Measurements from ENCODE around the gene GPATCH8. TPM values are rescaled to one million over a fixed set of nuclear protein-coding genes. Genes with fewer than 3 reads are reported as not detected.
"Not testable (repeated sequence)": the region's sequence is repeated elsewhere in the genome, so short reads cannot be mapped to it uniquely, and the experiment has no call there.

GPATCH8 gene
- total and polyA plus RNA-seq, 10 of the 15 experiments (the other 5 are each of a cell fraction or from before 2014, with no cell fraction given), result 11.7 to 45.1 (median 21.3) TPM

GRCh38 chr17:44367231-44367979 lies 135.8 kb downstream of the GPATCH8 start:
- Histone ChIP-seq H3K27me3 (replicated peaks in 1 of 2; ENCODE audit: control insufficient read depth in 2 of 2, insufficient read depth in 2 of 2, low read length in 1 of 2) (peaks cover 0 to 2% of the 10 kb centered on the region in 2 experiments), H3K4me1 (ENCODE audit: control insufficient read depth, insufficient read depth, low read length) (no peaks in the 10 kb centered on the region), H3K4me2 (ENCODE audit: control insufficient read depth, insufficient read depth) (no peak overlapping the region), H3K4me3 (no peak overlapping the region), H2AFZ (ENCODE audit: control insufficient read depth, low read depth, low read length) (no peak overlapping the region), H4K20me1 (ENCODE audit: control insufficient read depth, insufficient read depth) (no peaks in the 10 kb centered on the region), H3K9ac (ENCODE audit: control insufficient read depth, insufficient read depth, low read length) (no peak overlapping the region), H3K9me3 (replicated peaks; ENCODE audit: control insufficient read depth, insufficient read depth, low read length) (no peaks in the 10 kb centered on the region), H3K27ac (ENCODE audit: control insufficient read depth, insufficient read depth) (no peak overlapping the region), H3K79me2 (ENCODE audit: control insufficient read depth, insufficient read depth, low read length) (no peaks in the 10 kb centered on the region), H3K36me3 (ENCODE audit: control insufficient read depth in 2 of 2, insufficient read depth in 2 of 2, low read length in 1 of 2) (no peaks in the 10 kb centered on the region)
- ChIA-PET SMC1A (ENCODE audit: uncharacterized antibody, unreplicated experiment) (no interaction called here), CTCF (interaction anchor here (1.0 to 1.2 kb wide), 2 partner anchors 9 to 31 kb away, joined by 3 to 8 read pairs; no protein-coding TSS in a partner anchor), POLR2A (interaction anchor here (0.5 kb wide), 1 partner anchor 72 kb away, joined by 3 read pairs; no protein-coding TSS in a partner anchor), RAD21 (ENCODE audit: unreplicated experiment) (interaction anchor here (1.0 kb wide), 1 partner anchor 156 kb away, joined by 3 read pairs; no protein-coding TSS in a partner anchor)
- in situ Hi-C loops (cut with MboI) (no loop called here), intact Hi-C loops (cut with micrococcal nuclease; ENCODE audit: unreplicated experiment) (no loop called here)
- 56% methylated on average over 7 of the region's 7 CpGs for WGBS (ENCODE audit: insufficient coverage, insufficient replicate concordance, low lambda C conversion rate, missing lambda C conversion rate)
- BruUV-seq (replicated peaks), result no TSS peak
- TF ChIP-seq CHD4 (IDR thresholded peaks at IDR 0.05) (no peak), ELK1 (IDR thresholded peaks at IDR 0.05; ENCODE audit: low read depth, low read length) (no peak), CREM (IDR thresholded peaks at IDR 0.05; ENCODE audit: low read depth) (no peak), BCL11A (IDR thresholded peaks at IDR 0.05; ENCODE audit: low read depth, low read length) (no peak), ZBTB40 (IDR thresholded peaks at IDR 0.05; ENCODE audit: borderline replicate concordance) (no peak), NR2C1 (IDR thresholded peaks at IDR 0.05) (no peak), ASH2L (IDR thresholded peaks at IDR 0.05; ENCODE audit: borderline replicate concordance, low read depth) (no peak), BCLAF1 (IDR thresholded peaks at IDR 0.05) (no peak)
- FAIRE-seq (no peak), ATAC-seq (no peak), DNase-seq (ENCODE audit: low read depth, low spot score) (no peak)

- in situ Hi-C loops (cut with MboI); H3K9me3 ChIP-seq (replicated peaks; ENCODE audit: control insufficient read depth, insufficient read depth, low read length); H4K20me1 ChIP-seq (ENCODE audit: control insufficient read depth, insufficient read depth); RAD21 ChIA-PET (ENCODE audit: unreplicated experiment); H3K9ac ChIP-seq (ENCODE audit: control insufficient read depth, insufficient read depth, low read length); intact Hi-C loops (cut with micrococcal nuclease; ENCODE audit: unreplicated experiment); H3K4me1 ChIP-seq (ENCODE audit: control insufficient read depth, insufficient read depth, low read length); H3K36me3 ChIP-seq (ENCODE audit: control insufficient read depth in 2 of 2, insufficient read depth in 2 of 2, low read length in 1 of 2); BruUV-seq (replicated peaks); H3K27me3 ChIP-seq (replicated peaks in 1 of 2; ENCODE audit: control insufficient read depth in 2 of 2, insufficient read depth in 2 of 2, low read length in 1 of 2); H2AFZ ChIP-seq (ENCODE audit: control insufficient read depth, low read depth, low read length); H3K27ac ChIP-seq (ENCODE audit: control insufficient read depth, insufficient read depth); ATAC-seq; FAIRE-seq; SMC1A ChIA-PET (ENCODE audit: uncharacterized antibody, unreplicated experiment); H3K4me3 ChIP-seq; H3K79me2 ChIP-seq (ENCODE audit: control insufficient read depth, insufficient read depth, low read length); H3K4me2 ChIP-seq (ENCODE audit: control insufficient read depth, insufficient read depth); DNase-seq (ENCODE audit: low read depth, low spot score); POLR2A ChIA-PET: not testable (repeated sequence)
- 15% methylated on average over 5 of the region's 5 CpGs for WGBS (ENCODE audit: insufficient coverage, insufficient replicate concordance, low lambda C conversion rate, missing lambda C conversion rate)
- CTCF ChIA-PET, result interaction anchor here (0.6 to 2.9 kb wide), 6 partner anchors 11 to 163 kb away, joined by 3 to 11 read pairs (median 3); no protein-coding TSS in a partner anchor
Measured at GRCh38 chr17:44365051-44365450, 138.2 kb downstream of the GPATCH8 start.

Data from GM12878 (cell line).